HG03378 (cell line): ENCODE measurements around the gene PALS2.

Experiments
- ATAC-seq: cut with Tn5 transposase; IDR thresholded peaks from one replicate; pipeline ENCODE4 v1.9.1; 2021; ENCODE audit warnings: mild to moderate bottlenecking, moderate library complexity; ENCODE audit not compliant: unreplicated experiment

The PALS2 gene

GRCh38 chr7:24582166-24582565 is 8.9 kb downstream of the PALS2 start:
- no peak for ATAC-seq

GRCh38 chr7:24587853-24588252 is 14.6 kb downstream of the PALS2 start:
- peak; percentile 65 for ATAC-seq

GRCh38 chr7:24591152-24591551 is 17.9 kb downstream of the PALS2 start:
- ATAC-seq: no peak

- peak; percentile 57 for ATAC-seq
These were observed 22.6 kb downstream of the PALS2 start for GRCh38 chr7:24595671-24596418.

GRCh38 chr7:24597014-24597413 is 23.8 kb downstream of the PALS2 start:
- peak; percentile 39 for ATAC-seq

- ATAC-seq: no peak
These were observed 28.3 kb downstream of the PALS2 start for GRCh38 chr7:24601600-24601999.

- ATAC-seq: no peak
These were observed 29.7 kb downstream of the PALS2 start for GRCh38 chr7:24602860-24603456.

- ATAC-seq: no peak
These were observed 31.4 kb downstream of the PALS2 start for GRCh38 chr7:24604630-24605029.

GRCh38 chr7:24608504-24608903 is 35.3 kb downstream of the PALS2 start:
- no peak for ATAC-seq

- ATAC-seq: no peak
These were observed 35.8 kb downstream of the PALS2 start for GRCh38 chr7:24609059-24609458.

- ATAC-seq: no peak
These were observed 36.3 kb downstream of the PALS2 start for GRCh38 chr7:24609570-24609969.

GRCh38 chr7:24611130-24611529 is 37.9 kb downstream of the PALS2 start:
- ATAC-seq: no peak

GRCh38 chr7:24617957-24618616 is 44.8 kb downstream of the PALS2 start:
- ATAC-seq: no peak

- no peak for ATAC-seq
These were observed 46.7 kb downstream of the PALS2 start for GRCh38 chr7:24619978-24620377.

GRCh38 chr7:24622646-24623182 is 49.5 kb downstream of the PALS2 start:
- ATAC-seq: no peak
